GM12878 (cell line): ENCODE results near the gene FTHL17. TPM values are rescaled to one million over a fixed set of nuclear protein-coding genes. Genes with fewer than 3 reads are reported as not detected.

ENCODE experiments used
- ATAC-seq: fragments of 200-7000 bp; cut with Tn5 transposase; 3 replicates; pipeline ENCODE4 v1.9.1; 2020; ENCODE audit warnings: mild to moderate bottlenecking, moderate library complexity
- BruUV-seq: library from RNA; stranded (reverse); fragments of 400-500 nt; replicated peaks from 2 replicates; lab custom pipeline; 2021; lab: Mats Ljungman, UMichigan
- CTCF ChIA-PET: fragments of 300-600 bp; sonication (Branson Sonifier 250); formaldehyde crosslinking; extraction: SDS; loops from one replicate; lab custom pipeline; 2021; ENCODE audit warnings: inconsistent platforms; lab: Yijun Ruan, JAX
- POLR2A ChIA-PET: fragments of 350-600 bp; formaldehyde crosslinking; extraction: SDS; loops from one replicate; lab custom pipeline; 2021; ENCODE audit warnings: inconsistent platforms; lab: Charles Lee
- RAD21 ChIA-PET: fragments of 300-600 bp; sonication (Branson Sonifier 250); formaldehyde crosslinking; loops from one replicate; lab custom pipeline; 2023; ENCODE audit warnings: antibody characterized with exemption; ENCODE audit not compliant: unreplicated experiment; lab: Charles Lee
- SMC1A ChIA-PET: fragments of 300-600 bp; sonication (Branson Sonifier 250); formaldehyde crosslinking; loops from one replicate; lab custom pipeline; 2023; ENCODE audit not compliant: unreplicated experiment, uncharacterized antibody; lab: Charles Lee
- DNase-seq: peaks from one replicate; pipeline ENCODE4 v3.0.0-alpha.2; 2011; ENCODE audit warnings: low read depth, low spot score
- FAIRE-seq: peaks from 3 replicates; lab custom pipeline; 2011; peaks lifted over from hg19 to GRCh38; lab: Jason Lieb, UNC
- H2AFZ ChIP-seq: 2 replicates; pipeline ENCODE4 v1.6.0; 2011; ENCODE audit warnings: low read depth, low read length, control low read depth; ENCODE audit not compliant: control insufficient read depth
- H3K27ac ChIP-seq: 2 replicates; pipeline ENCODE4 v1.5.1; 2011; ENCODE audit warnings: control low read depth; ENCODE audit not compliant: control insufficient read depth, insufficient read depth
- H3K27me3 ChIP-seq, 2 experiments: replicated peaks in 1 of 2; 2 replicates each; pipeline versions ENCODE4 v1.6.0 to v1.6.1; 2011; ENCODE audit warnings: low read length in 1 of 2; ENCODE audit not compliant: control insufficient read depth in 2 of 2, insufficient read depth in 2 of 2
- H3K36me3 ChIP-seq, 2 experiments: 2 replicates each; pipeline ENCODE4 v1.5.1; 2011; ENCODE audit warnings: low read length in 1 of 2; ENCODE audit not compliant: control insufficient read depth in 2 of 2, insufficient read depth in 2 of 2
- H3K4me1 ChIP-seq: 2 replicates; pipeline ENCODE4 v1.6.1; 2011; ENCODE audit warnings: mild to moderate bottlenecking, low read length, moderate library complexity, mixed read lengths; ENCODE audit not compliant: control insufficient read depth, insufficient read depth
- H3K4me2 ChIP-seq: 2 replicates; pipeline ENCODE4 v1.6.0; 2011; ENCODE audit warnings: control low read depth; ENCODE audit not compliant: control insufficient read depth, insufficient read depth
- H3K4me3 ChIP-seq: fragments of 200-600 bp; sonication (generic); 2 replicates; pipeline ENCODE4 v1.5.1; 2016
- H3K79me2 ChIP-seq: 2 replicates; pipeline ENCODE4 v1.6.0; 2011; ENCODE audit warnings: low read length; ENCODE audit not compliant: control insufficient read depth, insufficient read depth
- H3K9ac ChIP-seq: 2 replicates; pipeline ENCODE4 v1.8.0; 2011; ENCODE audit warnings: low read length, control low read depth, mixed read lengths; ENCODE audit not compliant: control insufficient read depth, insufficient read depth
- H3K9me3 ChIP-seq: replicated peaks from 3 replicates; pipeline ENCODE4 v1.5.1; 2011; ENCODE audit warnings: mild to moderate bottlenecking, low read length; ENCODE audit not compliant: control insufficient read depth, insufficient read depth
- H4K20me1 ChIP-seq: 2 replicates; pipeline ENCODE4 v1.6.0; 2011; ENCODE audit not compliant: control insufficient read depth, insufficient read depth
- EP300 ChIP-seq, 2 experiments: fragments of 150-350 bp in 1 of 2; IDR thresholded peaks; 2 replicates each; pipeline ENCODE4 v1.6.1; 2011 to 2012; ENCODE audit warnings: low read depth in 2 of 2, low read length in 2 of 2, borderline replicate concordance in 1 of 2, improper control_type of control experiment in 1 of 2, inconsistent platforms in 1 of 2; ENCODE audit not compliant: control insufficient read depth in 1 of 2
- ESRRA ChIP-seq: IDR thresholded peaks from 2 replicates; pipeline ENCODE4 v1.6.1; 2012; ENCODE audit warnings: mild to moderate bottlenecking, low read length, improper control_type of control experiment
- NR2C1 ChIP-seq: fragments of 450-650 bp; IDR thresholded peaks from 2 replicates; pipeline ENCODE4 v1.6.1; 2017; ENCODE audit warnings: antibody characterized with exemption, mild to moderate bottlenecking, moderate library complexity
- RCOR1 ChIP-seq: conservative IDR thresholded peaks from 2 replicates; pipeline ENCODE4 v1.6.1; 2012; ENCODE audit warnings: low read depth, low read length, improper control_type of control experiment
- WGBS: methylation state at CpG from one replicate; pipeline ENCODE4 v1.1.6; 2016; ENCODE audit warnings: low lambda C conversion rate; ENCODE audit not compliant: insufficient replicate concordance, insufficient coverage; ENCODE audit errors: missing lambda C conversion rate; 5-methylcytosine and 5-hydroxymethylcytosine counted together
- in situ Hi-C: fragments of 300-500 bp; cut with MboI; formaldehyde crosslinking; loops from 9 replicates; pipeline ENCODE4 v1.14.3; 2018; ENCODE audit warnings: mixed read lengths
- intact Hi-C: fragments of 100-400 bp; cut with micrococcal nuclease; formaldehyde crosslinking; loops from one replicate; pipeline ENCODE4 v1.14.2; 2022; ENCODE audit not compliant: unreplicated experiment
- polyA plus RNA-seq, 11 experiments: library from polyadenylated mRNA; depleted of rRNA in 4 of 11; unstranded in 6 of 11; stranded (reverse) in 5 of 11; fragments of >200 nt; fragmentation: Nextera tagmentation in 4 of 11; fragmentation: Illumina TruSeq in 1 of 11; extraction: Ambion mirVana in 4 of 11; extraction: Trizol in 1 of 11; gene quantifications; 1 replicate in 1 of 11; 2 replicates in 10 of 11; pipeline versions ENCODE4 v1.2.1 to v1.2.3, GENCODE V29; 2011 to 2016; ENCODE audit warnings: inconsistent platforms in 2 of 11, missing spikeins in 2 of 11, low read depth in 1 of 11
- total RNA-seq, 4 experiments: library from RNA; depleted of rRNA in 3 of 4; stranded (reverse); fragments of >200 nt in 3 of 4; fragmentation: Illumina TruSeq in 1 of 4; extraction: Trizol in 1 of 4; gene quantifications; 2 replicates each; pipeline versions ENCODE4 v1.2.1 to v1.2.3, GENCODE V29; 2013 to 2021
- TF ChIP-seq, protein P1 (sequence below): fragments of 450-650 bp; IDR thresholded peaks from 2 replicates; pipeline ENCODE4 v1.6.1; 2017; ENCODE audit warnings: mild to moderate bottlenecking

FTHL17 gene
- total and polyA plus RNA-seq, 10 of the 15 experiments (the other 5 are each of a cell fraction or from before 2014, with no cell fraction given) = not detected

DNA sequence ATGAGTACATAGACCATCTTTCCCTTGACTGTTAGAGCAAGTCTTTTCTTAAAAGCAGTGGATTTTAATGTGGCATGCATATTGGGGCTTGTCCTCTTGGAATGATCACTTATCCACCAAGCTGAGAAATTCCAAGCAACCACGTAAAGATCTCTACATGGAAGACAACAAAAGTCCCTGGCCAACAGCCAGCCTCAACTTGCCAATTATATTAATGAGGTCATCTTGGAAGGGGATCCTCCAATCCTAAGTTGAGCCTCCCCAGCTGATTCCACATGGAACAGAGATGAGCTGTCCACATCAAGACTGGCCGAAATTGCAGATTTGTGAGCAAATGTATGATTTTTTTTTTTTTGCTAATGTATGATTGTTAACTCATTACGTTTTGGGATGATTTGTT, 20.6 kb upstream of the FTHL17 start (continued):
- TF ChIP-seq RCOR1 = no peak
- TF ChIP-seq ESRRA = no peak
- TF ChIP-seq, all 136 proteins: peak for 0

DNA sequence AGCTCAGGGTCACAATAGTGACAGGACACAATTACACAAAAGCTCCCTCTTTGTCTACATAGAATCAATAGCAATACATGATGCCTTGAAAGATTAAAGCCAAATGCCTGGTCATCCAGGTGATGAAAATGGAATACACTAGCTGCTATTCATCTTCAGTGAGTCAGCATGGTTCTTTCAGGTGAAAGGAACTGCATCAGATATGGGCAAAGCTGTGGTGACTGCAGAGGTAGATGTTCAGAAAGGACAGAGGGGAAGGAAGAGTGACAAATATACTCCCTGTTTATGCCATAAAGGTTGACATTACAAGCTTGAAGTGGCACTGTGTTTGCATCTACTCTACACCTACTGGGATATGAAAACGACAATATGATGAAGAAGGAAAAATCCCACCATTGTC, 20.0 kb upstream of the FTHL17 start:
- in situ Hi-C loops = no loop called here
- Histone ChIP-seq H3K27me3 (no peaks in the 10 kb centered on the region), H4K20me1 (no peaks in the 10 kb centered on the region)
- RAD21 ChIA-PET = interaction anchor here (1.2 to 1.3 kb wide), 4 partner anchors 9 to 122 kb away, joined by 3 to 4 read pairs (median 3); no protein-coding TSS in a partner anchor
- no TSS peak for BruUV-seq
- no peak for DNase-seq
- TF ChIP-seq, protein P1, sequence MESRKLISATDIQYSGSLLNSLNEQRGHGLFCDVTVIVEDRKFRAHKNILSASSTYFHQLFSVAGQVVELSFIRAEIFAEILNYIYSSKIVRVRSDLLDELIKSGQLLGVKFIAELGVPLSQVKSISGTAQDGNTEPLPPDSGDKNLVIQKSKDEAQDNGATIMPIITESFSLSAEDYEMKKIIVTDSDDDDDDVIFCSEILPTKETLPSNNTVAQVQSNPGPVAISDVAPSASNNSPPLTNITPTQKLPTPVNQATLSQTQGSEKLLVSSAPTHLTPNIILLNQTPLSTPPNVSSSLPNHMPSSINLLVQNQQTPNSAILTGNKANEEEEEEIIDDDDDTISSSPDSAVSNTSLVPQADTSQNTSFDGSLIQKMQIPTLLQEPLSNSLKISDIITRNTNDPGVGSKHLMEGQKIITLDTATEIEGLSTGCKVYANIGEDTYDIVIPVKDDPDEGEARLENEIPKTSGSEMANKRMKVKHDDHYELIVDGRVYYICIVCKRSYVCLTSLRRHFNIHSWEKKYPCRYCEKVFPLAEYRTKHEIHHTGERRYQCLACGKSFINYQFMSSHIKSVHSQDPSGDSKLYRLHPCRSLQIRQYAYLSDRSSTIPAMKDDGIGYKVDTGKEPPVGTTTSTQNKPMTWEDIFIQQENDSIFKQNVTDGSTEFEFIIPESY = no peak
- TF ChIP-seq EP300 (IDR thresholded peaks at IDR 0.05; ENCODE audit: borderline replicate concordance in 1 of 2, control insufficient read depth in 1 of 2, low read depth in 2 of 2, low read length in 2 of 2) (no peak), NR2C1 (no peak)
- TF ChIP-seq, all 136 proteins: peak for 0
- Histone ChIP-seq H3K79me2 (no peaks in the 10 kb centered on the region), H3K4me3 (no peak overlapping the region), H3K9me3 (no peaks in the 10 kb centered on the region; the same call in 2 of the 3 replicates), H3K4me2 (no peak overlapping the region), H3K9ac (no peak overlapping the region), H3K36me3 (no peaks in the 10 kb centered on the region), H2AFZ (no peak overlapping the region), H3K4me1 (peaks cover 8% of the 10 kb centered on the region), H3K27ac (no peak overlapping the region)
- intact Hi-C loops = loop anchor here (2.0 kb wide), 2 partner anchors 23 to 87 kb away; no protein-coding TSS in a partner anchor
- 70% methylated on average over 1 of the region's 1 CpG for WGBS
- POLR2A ChIA-PET = no interaction called here
- CTCF ChIA-PET = interaction anchor here (0.8 kb wide), 1 partner anchor 11 kb away, joined by 3 read pairs; no protein-coding TSS in a partner anchor
- SMC1A ChIA-PET = interaction anchor here (0.7 to 1.6 kb wide), 9 partner anchors 9 to 201 kb away, joined by 3 to 6 read pairs (median 3); no protein-coding TSS in a partner anchor
- FAIRE-seq (no peak), ATAC-seq (no peak; the same call in 2 of the 3 replicates)
